ENCODE results near the gene SCGB1C1. TPM values are rescaled to one million over a fixed set of nuclear protein-coding genes. Genes with fewer than 3 reads are reported as not detected.
A peak's percentile ranks its signal among the peaks of the same experiment; 100 is the strongest.
"Not testable (repeated sequence)": the region's sequence is repeated elsewhere in the genome, so short reads cannot be mapped to it uniquely, and the experiment has no call there.

SCGB1C1 gene
- total and polyA plus RNA-seq, 2 donors (not counting 1 experiment from before 2014, with no cell fraction given): not detected

DNA sequence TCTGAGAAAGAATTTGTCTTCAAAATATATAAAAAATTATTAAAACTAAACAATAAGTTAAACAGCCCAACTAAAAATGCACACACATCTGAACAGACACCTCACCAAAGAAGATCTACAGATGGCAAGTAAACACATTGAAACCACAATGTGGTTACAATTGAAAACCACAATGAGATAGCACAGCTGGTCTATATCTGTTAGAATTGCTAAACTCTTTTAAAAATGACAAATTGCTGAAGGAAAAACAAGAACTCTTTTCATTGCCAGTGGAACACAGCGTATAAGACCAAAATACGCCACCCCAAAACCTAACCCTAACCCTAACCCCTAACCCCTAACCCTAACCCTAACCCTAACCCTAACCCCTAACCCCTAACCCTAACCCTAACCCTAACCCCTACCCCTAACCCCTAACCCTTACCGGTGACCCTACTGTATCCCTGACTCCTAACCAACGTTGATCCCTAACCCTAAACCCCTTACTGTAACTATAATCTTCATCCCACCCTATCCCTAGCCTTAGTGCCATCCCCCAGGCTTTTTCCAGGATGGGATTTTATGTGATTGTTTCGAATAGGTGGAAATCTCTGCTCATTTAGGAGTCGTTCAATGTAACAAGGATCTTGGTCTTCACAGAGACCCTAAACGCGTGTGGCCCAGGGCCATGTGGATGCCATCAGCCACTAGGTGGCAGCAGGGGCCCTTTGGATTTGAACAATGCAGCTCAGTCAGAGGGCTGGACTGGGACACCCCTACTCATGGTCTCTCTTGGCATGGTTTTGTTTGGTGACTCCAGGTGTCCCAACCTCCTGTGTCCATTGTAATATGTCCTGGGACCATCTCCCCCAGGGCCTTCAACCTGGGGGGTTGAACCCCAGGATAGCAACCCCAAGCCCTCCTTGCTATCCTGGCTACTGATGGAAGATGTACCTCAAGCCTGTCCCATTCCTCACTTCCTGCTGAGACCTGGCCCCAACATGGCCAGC is 1.1 kb upstream of the SCGB1C1 start:
- H3K9me3 ChIP-seq (ENCODE audit: control extremely low read depth in 1 of 3, control insufficient read depth in 2 of 3, insufficient read depth in 1 of 3, low read length in 2 of 3); CTCF ChIA-PET; H3K4me3 Mint-ChIP-seq; H3K27me3 ChIP-seq (replicated peaks in 1 of 4; ENCODE audit: control extremely low read depth in 1 of 4, control insufficient read depth in 3 of 4, insufficient read depth in 4 of 4, low read length in 3 of 4); H3K9me3 Mint-ChIP-seq (ENCODE audit: insufficient read depth); H3K4me2 ChIP-seq (replicated peaks; ENCODE audit: low read depth, low read length, poor library complexity, severe bottlenecking); H3K27me3 Mint-ChIP-seq; H3K27ac ChIP-seq (ENCODE audit: low read length in 2 of 2); intact Hi-C loops (cut with micrococcal nuclease); H3K4me1 ChIP-seq (ENCODE audit: control insufficient read depth in 2 of 2, insufficient read depth in 2 of 2, low read length in 2 of 2); H3K36me3 ChIP-seq (replicated peaks in 1 of 2; ENCODE audit: control extremely low read depth in 1 of 2, control insufficient read depth in 1 of 2, extremely low read depth in 1 of 2, insufficient read depth in 2 of 2, low read length in 1 of 2); H3K79me2 ChIP-seq (ENCODE audit: control insufficient read depth, insufficient read depth, low read length); H3K4me3 ChIP-seq (ENCODE audit: control extremely low read depth in 1 of 5, extremely low read depth in 1 of 5, insufficient read depth in 1 of 5, low read depth in 2 of 5, low read length in 4 of 5); H4K20me1 ChIP-seq (ENCODE audit: control insufficient read depth, insufficient read depth, low read length, poor library complexity, severe bottlenecking); H3K9ac ChIP-seq (ENCODE audit: low read length); H3K4me1 Mint-ChIP-seq; POLR2A ChIA-PET; H2AFZ ChIP-seq (ENCODE audit: insufficient read depth, low read depth, low read length, poor library complexity, severe bottlenecking); H3K27ac Mint-ChIP-seq: not testable (repeated sequence)
- peak; percentile 62 for ATAC-seq (ENCODE audit: low read depth)
- peak; percentile 1 for DNase-seq
- WGBS (ENCODE audit: insufficient coverage): no CpG with 5 or more reads among the region's 8 CpGs
- TF ChIP-seq, protein P1, sequence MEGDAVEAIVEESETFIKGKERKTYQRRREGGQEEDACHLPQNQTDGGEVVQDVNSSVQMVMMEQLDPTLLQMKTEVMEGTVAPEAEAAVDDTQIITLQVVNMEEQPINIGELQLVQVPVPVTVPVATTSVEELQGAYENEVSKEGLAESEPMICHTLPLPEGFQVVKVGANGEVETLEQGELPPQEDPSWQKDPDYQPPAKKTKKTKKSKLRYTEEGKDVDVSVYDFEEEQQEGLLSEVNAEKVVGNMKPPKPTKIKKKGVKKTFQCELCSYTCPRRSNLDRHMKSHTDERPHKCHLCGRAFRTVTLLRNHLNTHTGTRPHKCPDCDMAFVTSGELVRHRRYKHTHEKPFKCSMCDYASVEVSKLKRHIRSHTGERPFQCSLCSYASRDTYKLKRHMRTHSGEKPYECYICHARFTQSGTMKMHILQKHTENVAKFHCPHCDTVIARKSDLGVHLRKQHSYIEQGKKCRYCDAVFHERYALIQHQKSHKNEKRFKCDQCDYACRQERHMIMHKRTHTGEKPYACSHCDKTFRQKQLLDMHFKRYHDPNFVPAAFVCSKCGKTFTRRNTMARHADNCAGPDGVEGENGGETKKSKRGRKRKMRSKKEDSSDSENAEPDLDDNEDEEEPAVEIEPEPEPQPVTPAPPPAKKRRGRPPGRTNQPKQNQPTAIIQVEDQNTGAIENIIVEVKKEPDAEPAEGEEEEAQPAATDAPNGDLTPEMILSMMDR (IDR thresholded peaks at IDR 0.05): peak; percentile 38

DNA sequence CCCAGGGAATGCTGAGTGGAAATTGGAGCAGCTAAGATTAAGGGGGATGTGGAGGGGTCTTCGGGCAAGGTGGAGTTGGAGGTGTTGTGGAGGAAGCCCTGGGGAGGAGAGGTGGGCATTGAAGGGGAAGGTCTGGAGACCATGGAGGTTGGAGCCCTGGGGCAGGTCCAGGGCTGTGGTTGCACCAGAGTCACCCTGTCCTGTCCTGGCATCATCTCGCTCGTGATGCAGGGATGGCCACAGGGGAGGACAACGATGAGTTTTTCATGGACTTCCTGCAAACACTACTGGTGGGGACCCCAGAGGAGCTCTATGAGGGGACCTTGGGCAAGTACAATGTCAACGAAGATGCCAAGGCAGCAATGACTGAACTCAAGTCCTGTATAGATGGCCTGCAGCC is 603 bp downstream of the SCGB1C1 start:
- H2AFZ ChIP-seq (ENCODE audit: insufficient read depth, low read depth, low read length, poor library complexity, severe bottlenecking); intact Hi-C loops (cut with micrococcal nuclease); H3K4me1 ChIP-seq (ENCODE audit: control insufficient read depth in 2 of 2, insufficient read depth in 2 of 2, low read length in 2 of 2); H3K9me3 ChIP-seq (ENCODE audit: control extremely low read depth in 1 of 3, control insufficient read depth in 2 of 3, insufficient read depth in 1 of 3, low read length in 2 of 3); H3K27me3 ChIP-seq (replicated peaks in 1 of 4; ENCODE audit: control extremely low read depth in 1 of 4, control insufficient read depth in 3 of 4, insufficient read depth in 4 of 4, low read length in 3 of 4); H3K9me3 Mint-ChIP-seq (ENCODE audit: insufficient read depth); POLR2A ChIA-PET; H4K20me1 ChIP-seq (ENCODE audit: control insufficient read depth, insufficient read depth, low read length, poor library complexity, severe bottlenecking); DNase-seq; H3K9ac ChIP-seq (ENCODE audit: low read length); H3K4me3 ChIP-seq (ENCODE audit: control extremely low read depth in 1 of 5, extremely low read depth in 1 of 5, insufficient read depth in 1 of 5, low read depth in 2 of 5, low read length in 4 of 5); H3K4me1 Mint-ChIP-seq; H3K36me3 ChIP-seq (replicated peaks in 1 of 2; ENCODE audit: control extremely low read depth in 1 of 2, control insufficient read depth in 1 of 2, extremely low read depth in 1 of 2, insufficient read depth in 2 of 2, low read length in 1 of 2); ATAC-seq (ENCODE audit: low read depth); H3K79me2 ChIP-seq (ENCODE audit: control insufficient read depth, insufficient read depth, low read length); H3K4me2 ChIP-seq (replicated peaks; ENCODE audit: low read depth, low read length, poor library complexity, severe bottlenecking); H3K27me3 Mint-ChIP-seq; H3K27ac ChIP-seq (ENCODE audit: low read length in 2 of 2); H3K27ac Mint-ChIP-seq; H3K4me3 Mint-ChIP-seq; CTCF ChIA-PET: not testable (repeated sequence)
- WGBS (ENCODE audit: insufficient coverage): 100% methylated on average over 2 of the region's 5 CpGs
